ENCODE data around the gene ELL2.

The ELL2 gene

GRCh38 chr5:95846554-95847260 lies 114.9 kb downstream of the ELL2 start:
- Histone ChIP-seq H3K4me1 (ENCODE audit: control insufficient read depth, insufficient read depth, low read length, unreplicated experiment) (peaks cover 52% of the 10 kb centered on the region), H3K27ac (ENCODE audit: low read depth, low read length) (peak overlapping the region; percentile 52), H2AFZ (ENCODE audit: low read length, unreplicated experiment) (peak overlapping the region; percentile 69), H3K27me3 (ENCODE audit: insufficient read depth, low read length) (no peaks in the 10 kb centered on the region), H3K79me2 (ENCODE audit: control insufficient read depth, insufficient read depth, low read length, unreplicated experiment) (no peaks in the 10 kb centered on the region), H3K4me3 (ENCODE audit: low read depth, low read length) (no peak overlapping the region), H3K36me3 (ENCODE audit: insufficient read depth, low read length) (no peaks in the 10 kb centered on the region)

GRCh38 chr5:95845391-95845790 lies 116.3 kb downstream of the ELL2 start:
- Histone ChIP-seq H3K36me3 (ENCODE audit: insufficient read depth, low read length) (no peaks in the 10 kb centered on the region), H3K4me1 (ENCODE audit: control insufficient read depth, insufficient read depth, low read length, unreplicated experiment) (peaks cover 58% of the 10 kb centered on the region), H3K4me3 (ENCODE audit: low read depth, low read length) (no peak overlapping the region), H3K27me3 (ENCODE audit: insufficient read depth, low read length) (no peaks in the 10 kb centered on the region), H2AFZ (ENCODE audit: low read length, unreplicated experiment) (no peak overlapping the region), H3K27ac (ENCODE audit: low read depth, low read length) (no peak overlapping the region), H3K79me2 (ENCODE audit: control insufficient read depth, insufficient read depth, low read length, unreplicated experiment) (no peaks in the 10 kb centered on the region)

GRCh38 chr5:95843733-95844223 lies 117.9 kb downstream of the ELL2 start:
- H3K27ac ChIP-seq (ENCODE audit: low read depth, low read length): peak overlapping the region; percentile 66
- H2AFZ ChIP-seq (ENCODE audit: low read length, unreplicated experiment): no peak overlapping the region
- no peaks in the 10 kb centered on the region for H3K36me3 ChIP-seq (ENCODE audit: insufficient read depth, low read length)

GRCh38 chr5:95842854-95843544 lies 118.7 kb downstream of the ELL2 start:
- Histone ChIP-seq H3K4me1 (ENCODE audit: control insufficient read depth, insufficient read depth, low read length, unreplicated experiment) (peaks cover 43% of the 10 kb centered on the region), H3K36me3 (ENCODE audit: insufficient read depth, low read length) (no peaks in the 10 kb centered on the region), H2AFZ (ENCODE audit: low read length, unreplicated experiment) (no peak overlapping the region), H3K4me3 (ENCODE audit: low read depth, low read length) (no peak overlapping the region), H3K79me2 (ENCODE audit: control insufficient read depth, insufficient read depth, low read length, unreplicated experiment) (no peaks in the 10 kb centered on the region), H3K27ac (ENCODE audit: low read depth, low read length) (peak overlapping the region; percentile 66), H3K27me3 (ENCODE audit: insufficient read depth, low read length) (no peaks in the 10 kb centered on the region)

More at GRCh38 chr5:95843733-95844223, 117.9 kb downstream of the ELL2 start:
- Histone ChIP-seq H3K79me2 (ENCODE audit: control insufficient read depth, insufficient read depth, low read length, unreplicated experiment) (no peaks in the 10 kb centered on the region), H3K4me3 (ENCODE audit: low read depth, low read length) (no peak overlapping the region), H3K4me1 (ENCODE audit: control insufficient read depth, insufficient read depth, low read length, unreplicated experiment) (peaks cover 50% of the 10 kb centered on the region), H3K27me3 (ENCODE audit: insufficient read depth, low read length) (no peaks in the 10 kb centered on the region)

DNA sequence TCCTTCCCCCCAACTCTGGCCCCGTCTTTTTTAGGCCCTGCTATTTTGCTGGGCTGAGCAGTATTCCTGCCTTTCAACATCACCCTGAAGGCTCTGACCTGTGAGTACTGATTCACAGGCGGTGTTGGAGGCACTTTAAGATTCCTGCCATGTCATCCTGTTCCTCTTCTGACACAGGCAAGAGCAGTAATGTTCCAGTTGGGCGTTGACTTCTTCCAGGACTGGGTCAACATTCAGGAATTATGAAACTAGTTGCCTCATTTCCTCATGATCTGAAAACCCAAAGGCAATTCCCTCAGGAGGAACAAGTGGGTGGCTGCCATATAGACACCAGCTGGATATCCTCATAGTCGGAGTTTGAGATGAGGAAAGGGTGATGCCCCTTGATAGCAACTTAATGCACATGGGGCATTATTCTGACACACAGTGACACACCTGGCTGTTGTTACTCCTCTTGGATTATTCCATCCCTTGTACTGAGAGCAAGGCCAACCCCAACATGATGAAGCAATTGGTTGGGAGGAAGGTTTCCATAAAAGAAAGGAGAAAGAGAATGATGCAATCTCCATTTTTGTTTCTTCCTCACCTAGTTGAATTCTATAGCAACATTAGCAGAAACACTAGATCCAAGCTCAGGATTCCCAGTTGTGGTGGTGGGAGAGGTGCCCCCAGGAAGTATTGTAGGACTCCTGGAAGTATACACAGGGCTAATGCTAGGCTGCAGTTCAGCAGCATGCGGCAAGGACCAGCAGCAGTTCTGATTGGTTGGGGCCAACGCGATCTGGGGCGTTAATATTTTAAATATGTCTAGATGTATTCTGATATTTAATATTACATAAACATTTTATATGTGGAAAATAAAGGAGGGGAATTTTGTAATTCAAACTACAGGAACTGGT lies 119.5 kb downstream of the ELL2 start:
- Histone ChIP-seq H3K36me3 (ENCODE audit: insufficient read depth, low read length) (no peaks in the 10 kb centered on the region), H3K4me3 (ENCODE audit: low read depth, low read length) (no peak overlapping the region), H2AFZ (ENCODE audit: low read length, unreplicated experiment) (peak overlapping the region; percentile 19), H3K27me3 (ENCODE audit: insufficient read depth, low read length) (no peaks in the 10 kb centered on the region), H3K27ac (ENCODE audit: low read depth, low read length) (peak overlapping the region; percentile 66), H3K4me1 (ENCODE audit: control insufficient read depth, insufficient read depth, low read length, unreplicated experiment) (peaks cover 41% of the 10 kb centered on the region), H3K79me2 (ENCODE audit: control insufficient read depth, insufficient read depth, low read length, unreplicated experiment) (no peaks in the 10 kb centered on the region)

- H2AFZ ChIP-seq (ENCODE audit: low read length, unreplicated experiment): no peak overlapping the region
- peak overlapping the region; percentile 66 for H3K27ac ChIP-seq (ENCODE audit: low read depth, low read length)
- no peak overlapping the region for H3K4me3 ChIP-seq (ENCODE audit: low read depth, low read length)
- no peaks in the 10 kb centered on the region for H3K36me3 ChIP-seq (ENCODE audit: insufficient read depth, low read length)
- H3K79me2 ChIP-seq (ENCODE audit: control insufficient read depth, insufficient read depth, low read length, unreplicated experiment): no peaks in the 10 kb centered on the region
- no peaks in the 10 kb centered on the region for H3K27me3 ChIP-seq (ENCODE audit: insufficient read depth, low read length)
- H3K4me1 ChIP-seq (ENCODE audit: control insufficient read depth, insufficient read depth, low read length, unreplicated experiment): peaks cover 43% of the 10 kb centered on the region
These were observed 120.5 kb downstream of the ELL2 start for GRCh38 chr5:95840956-95841705.

DNA sequence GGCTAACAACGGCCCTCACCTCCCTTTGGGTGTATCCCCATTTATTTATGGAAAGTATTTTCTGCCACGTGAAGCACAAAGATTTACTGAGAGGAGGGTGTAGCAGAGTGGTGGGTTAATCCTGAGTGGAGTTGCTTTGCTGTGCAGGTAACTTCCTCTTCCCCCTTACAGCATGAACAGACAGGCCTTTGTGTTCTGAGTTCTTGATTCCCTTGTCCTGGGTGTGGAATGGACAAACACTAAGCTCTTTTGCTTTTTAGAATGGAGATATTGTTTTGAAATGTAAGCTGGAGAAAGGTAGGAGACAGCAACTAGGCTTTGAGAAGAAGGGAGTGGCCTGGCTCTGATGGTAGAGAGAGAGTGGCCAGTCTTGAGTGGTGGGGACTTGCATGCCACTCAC lies 122.0 kb downstream of the ELL2 start:
- Histone ChIP-seq H3K36me3 (ENCODE audit: insufficient read depth, low read length) (no peaks in the 10 kb centered on the region), H3K27me3 (ENCODE audit: insufficient read depth, low read length) (no peaks in the 10 kb centered on the region), H2AFZ (ENCODE audit: low read length, unreplicated experiment) (no peak overlapping the region), H3K27ac (ENCODE audit: low read depth, low read length) (no peak overlapping the region), H3K79me2 (ENCODE audit: control insufficient read depth, insufficient read depth, low read length, unreplicated experiment) (peaks cover 5% of the 10 kb centered on the region), H3K4me3 (ENCODE audit: low read depth, low read length) (no peak overlapping the region), H3K4me1 (ENCODE audit: control insufficient read depth, insufficient read depth, low read length, unreplicated experiment) (peaks cover 51% of the 10 kb centered on the region)

GRCh38 chr5:95838556-95838955 lies 123.1 kb downstream of the ELL2 start:
- Histone ChIP-seq H3K4me1 (ENCODE audit: control insufficient read depth, insufficient read depth, low read length, unreplicated experiment) (peaks cover 49% of the 10 kb centered on the region), H2AFZ (ENCODE audit: low read length, unreplicated experiment) (no peak overlapping the region), H3K36me3 (ENCODE audit: insufficient read depth, low read length) (no peaks in the 10 kb centered on the region), H3K79me2 (ENCODE audit: control insufficient read depth, insufficient read depth, low read length, unreplicated experiment) (peaks cover 5% of the 10 kb centered on the region), H3K27ac (ENCODE audit: low read depth, low read length) (no peak overlapping the region), H3K4me3 (ENCODE audit: low read depth, low read length) (no peak overlapping the region), H3K27me3 (ENCODE audit: insufficient read depth, low read length) (no peaks in the 10 kb centered on the region)

DNA sequence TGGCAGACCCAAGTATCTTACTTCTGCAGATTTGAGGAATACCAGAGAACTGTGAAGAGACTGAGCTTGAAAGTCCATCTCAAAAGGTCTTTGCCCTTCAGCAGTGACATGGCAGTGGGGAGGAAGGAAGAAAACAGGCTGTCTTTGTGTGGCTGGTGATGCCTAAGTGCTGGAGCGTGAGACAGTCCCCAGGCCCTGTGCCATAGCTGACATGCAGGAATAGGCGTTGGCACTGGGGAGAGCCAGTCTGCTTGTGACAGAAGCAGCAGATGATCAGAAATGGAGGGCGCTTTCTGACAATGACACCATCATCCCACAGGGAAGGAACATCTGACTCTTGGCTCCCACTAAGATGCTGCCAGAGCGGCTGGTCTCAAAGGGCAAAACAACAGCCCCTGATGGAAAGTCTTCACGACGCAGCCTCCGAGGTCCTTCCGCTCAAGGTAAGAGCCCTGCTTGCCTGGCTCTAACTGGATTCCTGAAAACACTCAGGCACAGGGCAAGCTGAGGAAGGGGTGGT lies 123.6 kb downstream of the ELL2 start:
- Histone ChIP-seq H3K4me1 (ENCODE audit: control insufficient read depth, insufficient read depth, low read length, unreplicated experiment) (peaks cover 47% of the 10 kb centered on the region), H3K27me3 (ENCODE audit: insufficient read depth, low read length) (no peaks in the 10 kb centered on the region), H2AFZ (ENCODE audit: low read length, unreplicated experiment) (no peak overlapping the region), H3K36me3 (ENCODE audit: insufficient read depth, low read length) (no peaks in the 10 kb centered on the region), H3K4me3 (ENCODE audit: low read depth, low read length) (no peak overlapping the region), H3K79me2 (ENCODE audit: control insufficient read depth, insufficient read depth, low read length, unreplicated experiment) (peaks cover 5% of the 10 kb centered on the region), H3K27ac (ENCODE audit: low read depth, low read length) (no peak overlapping the region)

DNA sequence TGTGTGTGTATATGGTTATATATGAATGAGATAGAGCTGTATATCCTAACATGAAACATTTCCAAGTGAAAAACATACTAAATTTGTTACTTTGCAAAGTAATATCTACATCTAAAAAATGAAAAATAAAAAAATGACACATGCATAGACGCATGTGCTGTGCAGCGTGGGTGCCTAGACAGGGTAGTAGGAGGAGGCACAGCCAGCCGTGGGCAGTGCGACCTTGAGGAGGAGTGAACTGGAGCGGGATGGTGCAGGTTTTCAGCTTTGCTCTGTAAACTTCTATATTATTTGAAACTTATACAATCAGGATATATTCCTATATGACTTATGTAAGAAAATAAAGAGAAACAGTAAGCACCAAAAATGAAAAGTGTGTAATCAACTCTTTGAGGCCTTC lies 124.2 kb downstream of the ELL2 start:
- Histone ChIP-seq H3K4me1 (ENCODE audit: control insufficient read depth, insufficient read depth, low read length, unreplicated experiment) (peaks cover 42% of the 10 kb centered on the region), H3K27me3 (ENCODE audit: insufficient read depth, low read length) (no peaks in the 10 kb centered on the region)

More for the DNA sequence above, 124.2 kb downstream of the ELL2 start:
- Histone ChIP-seq H3K4me3 (ENCODE audit: low read depth, low read length) (no peak overlapping the region), H2AFZ (ENCODE audit: low read length, unreplicated experiment) (no peak overlapping the region), H3K79me2 (ENCODE audit: control insufficient read depth, insufficient read depth, low read length, unreplicated experiment) (peaks cover 5% of the 10 kb centered on the region), H3K27ac (ENCODE audit: low read depth, low read length) (no peak overlapping the region), H3K36me3 (ENCODE audit: insufficient read depth, low read length) (no peaks in the 10 kb centered on the region)
